Uterus (tissue), 2 donors: Measurements from ENCODE around the gene UBE2E3.

Experiments
- POLR2A ChIP-seq, 2 donors: fragments of 450-650 bp; IDR thresholded peaks; one replicate each; pipeline ENCODE4 v1.6.1; 2016; ENCODE audit warnings: antibody characterized with exemption in 2 of 2, mild to moderate bottlenecking in 1 of 2, moderate library complexity in 1 of 2
- TF ChIP-seq, protein P1 (sequence below), 4 experiments: fragments of 200-600 bp in 2 of 4; fragments of 450-650 bp in 2 of 4; sonication (generic) in 2 of 4; IDR thresholded peaks; one replicate each; pipeline ENCODE4 v1.5.1; 2016 to 2019; ENCODE audit warnings: antibody characterized with exemption in 4 of 4, mild to moderate bottlenecking in 2 of 4, moderate library complexity in 1 of 4

DNA sequence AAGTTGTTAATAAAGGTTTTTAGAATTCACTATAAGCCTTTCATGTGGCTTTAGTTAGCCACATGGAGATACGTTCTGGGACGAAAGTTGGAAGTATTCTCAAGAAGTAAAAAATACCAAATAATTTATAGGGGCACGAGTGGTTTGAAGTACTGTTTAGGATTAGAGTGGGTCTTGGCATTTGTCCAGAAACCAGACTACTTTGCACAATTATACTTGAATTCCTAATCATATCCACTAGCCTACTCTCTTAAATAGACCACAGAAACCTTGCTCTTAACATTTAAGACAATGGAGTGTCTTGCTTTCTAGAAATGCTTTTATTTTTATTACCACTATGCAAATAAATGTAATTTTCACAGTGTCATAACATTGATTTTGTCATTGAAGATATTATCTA is 44.6 kb downstream of the UBE2E3 start:
- TF ChIP-seq, protein P1, sequence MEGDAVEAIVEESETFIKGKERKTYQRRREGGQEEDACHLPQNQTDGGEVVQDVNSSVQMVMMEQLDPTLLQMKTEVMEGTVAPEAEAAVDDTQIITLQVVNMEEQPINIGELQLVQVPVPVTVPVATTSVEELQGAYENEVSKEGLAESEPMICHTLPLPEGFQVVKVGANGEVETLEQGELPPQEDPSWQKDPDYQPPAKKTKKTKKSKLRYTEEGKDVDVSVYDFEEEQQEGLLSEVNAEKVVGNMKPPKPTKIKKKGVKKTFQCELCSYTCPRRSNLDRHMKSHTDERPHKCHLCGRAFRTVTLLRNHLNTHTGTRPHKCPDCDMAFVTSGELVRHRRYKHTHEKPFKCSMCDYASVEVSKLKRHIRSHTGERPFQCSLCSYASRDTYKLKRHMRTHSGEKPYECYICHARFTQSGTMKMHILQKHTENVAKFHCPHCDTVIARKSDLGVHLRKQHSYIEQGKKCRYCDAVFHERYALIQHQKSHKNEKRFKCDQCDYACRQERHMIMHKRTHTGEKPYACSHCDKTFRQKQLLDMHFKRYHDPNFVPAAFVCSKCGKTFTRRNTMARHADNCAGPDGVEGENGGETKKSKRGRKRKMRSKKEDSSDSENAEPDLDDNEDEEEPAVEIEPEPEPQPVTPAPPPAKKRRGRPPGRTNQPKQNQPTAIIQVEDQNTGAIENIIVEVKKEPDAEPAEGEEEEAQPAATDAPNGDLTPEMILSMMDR (IDR thresholded peaks at IDR 0.05), result no peak
- no peak for TF ChIP-seq POLR2A (IDR thresholded peaks at IDR 0.05)
